NOMO-1 (cell line): Measurements from ENCODE around the gene MC2R.
A peak's percentile ranks its signal among the peaks of the same experiment; 100 is the strongest.
"Not testable (repeated sequence)": the region's sequence is repeated elsewhere in the genome, so short reads cannot be mapped to it uniquely, and the experiment has no call there.

Source experiments
- DNase-seq, 2 experiments: peaks; one replicate each; lab custom pipeline; 2025; ENCODE audit not compliant: unreplicated experiment in 2 of 2; lab: John Stamatoyannopoulos, UW

The MC2R gene

GRCh38 chr18:13894531-13894930, 20.8 kb downstream of the MC2R start:
- no peak for DNase-seq

GRCh38 chr18:13893418-13893760, 21.9 kb downstream of the MC2R start:
- DNase-seq: peak; percentile 60 to 84

GRCh38 chr18:13892098-13892497, 23.2 kb downstream of the MC2R start:
- DNase-seq: no peak

GRCh38 chr18:13890761-13891361, 24.5 kb downstream of the MC2R start:
- no peak for DNase-seq

GRCh38 chr18:13889671-13890070, 25.7 kb downstream of the MC2R start:
- DNase-seq: no peak

- DNase-seq: no peak
These were observed 27.1 kb downstream of the MC2R start for GRCh38 chr18:13888191-13888716.

GRCh38 chr18:13885009-13885408, 30.3 kb downstream of the MC2R start:
- DNase-seq: no peak

GRCh38 chr18:13879937-13880336, 35.4 kb downstream of the MC2R start:
- DNase-seq: no peak

- no peak for DNase-seq
These were observed 35.8 kb downstream of the MC2R start for GRCh38 chr18:13879492-13879891.

- DNase-seq: no peak
These were observed 36.5 kb downstream of the MC2R start for GRCh38 chr18:13878857-13879256.

GRCh38 chr18:13877157-13877556, 38.2 kb downstream of the MC2R start:
- no peak for DNase-seq

GRCh38 chr18:13874558-13874957, 40.8 kb downstream of the MC2R start:
- no peak for DNase-seq

GRCh38 chr18:13872932-13873331, 42.4 kb downstream of the MC2R start:
- DNase-seq: no peak

- no peak for DNase-seq
These were observed 43.0 kb downstream of the MC2R start for GRCh38 chr18:13872373-13872772.

- DNase-seq: no peak
These were observed 43.6 kb downstream of the MC2R start for GRCh38 chr18:13871701-13872100.

GRCh38 chr18:13868501-13869271, 46.6 kb downstream of the MC2R start:
- no peak for DNase-seq

GRCh38 chr18:13862898-13863297, 52.4 kb downstream of the MC2R start:
- not testable (repeated sequence) for DNase-seq

GRCh38 chr18:13849791-13850190, 65.5 kb downstream of the MC2R start:
- no peak for DNase-seq

GRCh38 chr18:13836559-13836958, 78.8 kb downstream of the MC2R start:
- no peak for DNase-seq

- DNase-seq: no peak
These were observed 80.1 kb downstream of the MC2R start for GRCh38 chr18:13835202-13835601.

- DNase-seq: no peak
These were observed 80.8 kb downstream of the MC2R start for GRCh38 chr18:13834496-13835015.
